ENCODE results near the gene TRIO.

DNA sequence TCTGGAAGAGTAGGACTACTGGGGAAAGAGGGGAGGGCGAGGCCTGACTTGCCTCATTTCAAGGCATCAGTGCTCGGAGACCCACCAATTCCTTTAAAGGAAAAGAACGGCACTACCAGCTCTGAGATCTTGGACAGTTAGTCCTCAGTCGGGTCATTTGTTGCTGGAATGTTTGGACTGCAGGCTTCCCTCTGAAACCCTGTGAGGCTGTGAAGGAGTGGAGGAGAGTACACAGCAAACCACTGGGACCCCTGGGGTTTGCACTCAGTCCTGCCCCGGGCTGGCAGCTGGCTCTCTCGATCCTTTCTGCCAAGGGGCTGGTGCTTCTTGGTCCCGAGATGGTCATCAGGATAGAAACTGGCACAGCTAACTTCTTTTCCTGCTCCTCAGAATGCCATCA, 194.5 kb downstream of the TRIO start:
- TF ChIP-seq TAF1 (IDR thresholded peaks at IDR 0.05; ENCODE audit: borderline replicate concordance, insufficient read depth, low read length) (no peak), POLR2AphosphoS5 (IDR thresholded peaks at IDR 0.05; ENCODE audit: low read depth, low read length) (no peak), FOXP2 (optimal IDR thresholded peaks at IDR 0.05; ENCODE audit: borderline replicate concordance, extremely low read depth, extremely low read length, insufficient read depth) (no peak)

Data from PFSK-1 (cell line).